SHP77 (cell line): Measurements from ENCODE around the gene EFCC1.

Experiments
- DNase-seq, 2 experiments: peaks; one replicate each; lab custom pipeline; 2025; lab: John Stamatoyannopoulos, UW

The EFCC1 gene

DNA sequence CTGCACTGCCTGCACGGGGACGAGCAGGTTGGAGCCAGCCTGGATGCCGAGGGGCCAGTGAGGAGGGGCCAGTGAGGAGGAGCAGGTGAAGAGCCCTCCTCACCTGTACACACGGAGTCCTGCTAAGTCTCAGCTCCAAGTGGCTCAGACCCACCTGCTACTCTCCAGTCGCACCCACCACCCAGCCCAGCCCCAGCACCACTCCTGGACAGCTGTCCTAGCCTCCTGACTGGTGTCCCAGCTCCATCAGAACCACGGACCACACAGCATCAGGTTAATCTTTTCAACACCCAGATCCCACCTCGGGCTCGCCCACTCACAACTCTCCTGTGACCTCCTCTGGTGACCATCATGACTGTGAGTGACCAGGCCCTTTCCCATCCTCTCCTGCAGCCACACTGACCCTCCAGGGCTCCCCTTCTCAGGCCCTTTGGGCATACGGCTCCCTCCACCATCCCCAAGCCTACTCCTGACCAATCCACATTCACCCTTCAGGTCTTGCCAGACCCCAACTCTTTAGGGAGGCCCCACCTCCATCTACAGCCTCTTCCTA, 13.8 kb downstream of the EFCC1 start:
- DNase-seq, result no peak

DNA sequence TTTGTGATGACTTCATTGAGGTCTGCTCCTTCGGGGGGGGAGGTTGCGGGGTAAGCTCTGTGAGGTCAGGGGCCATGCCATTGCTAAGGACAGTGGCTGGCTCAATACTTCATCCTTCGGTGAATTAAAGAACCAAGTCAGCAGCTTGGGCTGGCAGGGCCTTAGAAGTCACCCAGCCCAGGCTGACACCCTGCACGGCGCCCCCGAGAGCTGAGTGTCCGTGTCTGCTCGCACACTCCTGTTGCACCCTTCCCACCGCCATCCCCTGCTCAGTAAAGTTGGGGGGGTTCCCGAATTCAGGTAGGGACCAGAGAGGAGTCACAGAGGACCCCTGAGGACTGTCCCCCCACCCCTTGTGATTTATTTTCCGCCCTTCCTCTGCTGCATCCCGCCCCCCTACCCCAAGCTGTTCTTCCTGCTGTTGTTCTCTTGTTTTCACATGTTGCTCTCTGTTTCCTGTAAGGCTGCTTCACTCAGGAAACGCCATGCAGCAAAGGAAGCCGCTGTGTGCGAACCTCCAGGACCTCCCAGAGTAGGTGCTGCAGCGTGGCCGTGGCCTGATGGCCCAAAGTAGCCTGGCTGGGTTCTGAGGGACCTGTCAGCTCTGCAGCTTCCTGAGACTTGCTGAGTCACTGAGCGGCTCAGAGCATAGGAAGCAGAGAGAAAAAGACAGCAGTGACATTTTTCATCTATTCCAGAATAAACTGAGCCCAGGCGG, 14.4 kb downstream of the EFCC1 start:
- DNase-seq, result no peak

DNA sequence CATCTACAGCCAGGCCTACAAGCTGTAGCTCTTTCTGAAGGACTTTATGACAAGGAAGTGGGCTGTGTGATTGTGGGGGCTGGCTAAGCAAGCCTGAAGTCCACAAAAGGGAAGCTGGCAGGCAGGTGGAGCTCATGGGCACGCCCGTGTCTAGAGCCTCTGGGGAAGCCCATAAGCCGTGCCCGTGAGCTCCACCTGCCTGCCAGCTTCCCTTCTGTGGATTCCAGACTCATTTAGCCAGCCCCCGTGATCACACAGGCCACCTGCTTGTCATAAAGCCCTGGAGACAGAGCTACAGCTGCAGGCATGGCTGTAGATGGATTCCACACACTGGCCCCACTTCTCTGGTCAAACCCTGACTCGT, 15.2 kb downstream of the EFCC1 start:
- DNase-seq, result peak; percentile 94 to 97

DNA sequence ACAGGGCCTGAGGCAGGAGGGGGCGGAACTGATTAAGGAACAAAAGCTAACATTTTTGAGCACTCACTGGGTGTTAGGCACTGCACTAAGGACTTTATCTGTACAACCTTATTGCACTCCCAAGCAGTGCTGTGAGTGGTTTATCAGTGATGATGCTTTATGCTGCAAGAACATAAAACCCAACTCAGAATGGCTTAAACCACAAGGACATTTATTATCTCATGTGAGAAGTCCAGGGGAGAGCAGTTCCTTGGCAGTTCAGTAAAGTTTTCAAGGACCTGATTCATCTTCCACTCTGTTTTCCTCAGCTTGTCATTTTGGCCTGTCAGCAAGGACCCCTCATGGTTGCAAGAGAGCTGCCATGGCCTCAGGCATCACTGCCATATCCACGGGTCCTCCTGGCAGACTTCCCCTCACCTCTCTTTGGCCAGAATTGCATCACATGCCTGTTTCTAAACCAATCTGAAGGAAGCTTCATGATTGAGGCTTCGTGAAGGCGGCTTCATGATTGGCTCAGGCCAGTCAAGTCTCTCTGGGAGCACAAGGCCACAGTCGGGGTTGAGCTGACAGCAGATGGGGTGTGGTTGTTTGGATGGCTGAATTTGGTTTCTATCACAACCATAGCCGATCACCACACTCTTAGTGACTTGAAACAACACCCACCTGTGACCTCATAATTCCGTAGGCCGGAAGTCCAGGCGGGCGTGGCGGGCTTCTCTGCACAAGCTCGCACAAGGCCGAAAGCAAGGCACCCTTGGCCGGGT, 15.8 kb downstream of the EFCC1 start:
- no peak for DNase-seq

DNA sequence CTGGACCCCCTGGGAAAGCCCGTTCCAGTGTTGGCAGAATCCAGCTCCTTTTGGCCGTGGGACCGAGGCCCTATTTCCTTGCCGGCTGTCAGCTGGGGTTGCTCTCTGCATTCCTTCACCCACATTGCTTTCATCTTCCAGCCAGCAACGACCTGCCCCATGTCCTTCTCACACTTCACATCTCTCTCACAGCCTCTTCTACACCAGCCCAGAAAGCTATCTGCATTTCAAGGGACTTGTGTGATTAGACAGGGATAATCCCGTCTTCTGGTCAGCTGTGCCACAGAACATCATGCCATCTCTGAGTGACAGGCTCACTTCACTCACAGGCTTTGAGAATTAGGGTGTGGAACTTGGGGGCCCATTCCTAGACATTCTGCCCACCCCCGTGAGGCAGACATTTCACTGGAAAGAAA, 16.4 kb downstream of the EFCC1 start:
- DNase-seq, result no peak

DNA sequence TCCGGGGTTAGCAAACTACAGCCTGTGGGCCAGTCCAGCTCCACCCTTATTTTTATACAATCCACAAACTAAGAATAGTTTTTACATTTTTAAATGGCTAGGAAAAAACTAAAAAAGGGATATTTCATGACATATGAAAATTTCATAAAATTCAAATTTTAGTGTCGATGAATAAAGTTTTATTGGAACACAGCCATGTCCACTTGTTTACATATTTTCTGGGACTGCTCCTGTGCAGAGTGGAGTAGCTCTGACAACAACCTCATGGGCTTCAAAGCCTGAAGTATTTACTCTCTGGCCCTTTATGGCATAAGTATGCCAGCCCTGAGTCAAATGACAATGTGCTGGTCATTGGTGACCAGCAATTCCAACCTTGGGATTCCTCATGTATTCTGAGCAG, 17.2 kb downstream of the EFCC1 start:
- DNase-seq, result no peak

GRCh38 chr3:129018751-129019150, 17.6 kb downstream of the EFCC1 start:
- no peak for DNase-seq

DNA sequence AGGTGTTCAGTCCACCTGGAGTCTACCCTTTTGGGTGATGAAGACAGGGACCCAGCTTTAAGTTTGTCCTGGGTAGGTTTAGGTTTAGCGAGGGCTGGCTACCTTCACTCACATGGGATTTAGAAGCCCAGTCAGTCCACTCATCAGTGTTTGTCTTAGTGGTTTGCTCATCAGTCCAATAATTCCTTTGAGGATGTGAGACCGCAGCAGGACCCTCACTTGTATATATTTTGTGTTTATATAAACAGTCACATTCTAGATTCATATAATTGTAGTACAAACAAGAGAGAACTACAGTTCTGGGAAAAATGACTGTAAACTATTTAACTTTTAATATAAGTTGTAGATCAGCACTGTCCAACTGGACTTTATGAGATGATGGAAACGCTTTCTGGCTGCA, 18.2 kb downstream of the EFCC1 start:
- DNase-seq, result no peak

GRCh38 chr3:129020691-129021090, 19.6 kb downstream of the EFCC1 start:
- no peak for DNase-seq

- DNase-seq, result no peak
Observed at GRCh38 chr3:129021140-129021551, 20.0 kb downstream of the EFCC1 start.

DNA sequence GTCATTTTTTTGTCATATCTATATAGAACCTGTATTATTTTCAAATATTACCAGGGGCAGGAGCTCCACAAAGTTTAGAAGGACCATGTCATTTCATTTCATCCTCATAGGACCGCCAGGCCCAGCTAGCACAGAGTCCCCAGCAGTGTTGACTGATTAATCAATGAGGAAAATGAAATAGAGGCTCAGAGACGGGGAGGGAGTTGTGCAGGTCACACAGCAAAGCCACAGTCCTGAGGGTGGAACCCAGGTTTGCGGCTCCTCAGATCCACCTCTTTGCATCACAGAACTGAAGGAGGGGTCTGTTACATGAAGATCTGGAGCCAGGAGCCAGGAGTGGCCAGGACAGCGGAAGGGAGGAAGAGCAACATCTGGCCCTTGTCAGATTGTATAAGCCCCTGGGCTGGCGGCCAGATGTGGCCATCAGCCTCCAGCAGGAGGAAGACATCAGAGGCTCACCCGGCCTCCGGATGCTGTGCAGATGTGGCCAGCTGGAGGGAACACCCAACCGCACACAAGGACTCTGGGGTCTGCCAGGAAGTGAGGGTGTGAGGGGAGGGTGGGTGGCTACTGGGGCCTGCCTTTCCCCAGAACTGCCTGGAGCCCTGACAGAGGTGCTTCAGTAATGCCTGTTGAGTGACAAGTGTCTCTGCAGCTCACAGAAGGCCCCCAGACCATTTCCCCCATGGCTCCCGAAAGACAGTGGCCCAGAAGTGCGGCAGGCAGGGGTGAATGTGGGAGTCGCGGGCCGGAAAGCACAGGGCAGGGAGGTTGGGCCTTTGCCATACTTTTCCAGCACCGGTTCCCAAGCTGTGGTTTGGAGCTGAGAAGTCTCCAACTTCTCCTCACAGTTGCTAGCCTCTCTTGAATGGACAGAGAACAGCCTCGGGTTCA, 21.3 kb downstream of the EFCC1 start:
- no peak for DNase-seq

- DNase-seq, result no peak
Observed at GRCh38 chr3:129023008-129023358, 21.9 kb downstream of the EFCC1 start.

- no peak for DNase-seq
Observed at GRCh38 chr3:129023909-129024308, 22.8 kb downstream of the EFCC1 start.

GRCh38 chr3:129025108-129025507, 24.0 kb downstream of the EFCC1 start:
- DNase-seq, result no peak

DNA sequence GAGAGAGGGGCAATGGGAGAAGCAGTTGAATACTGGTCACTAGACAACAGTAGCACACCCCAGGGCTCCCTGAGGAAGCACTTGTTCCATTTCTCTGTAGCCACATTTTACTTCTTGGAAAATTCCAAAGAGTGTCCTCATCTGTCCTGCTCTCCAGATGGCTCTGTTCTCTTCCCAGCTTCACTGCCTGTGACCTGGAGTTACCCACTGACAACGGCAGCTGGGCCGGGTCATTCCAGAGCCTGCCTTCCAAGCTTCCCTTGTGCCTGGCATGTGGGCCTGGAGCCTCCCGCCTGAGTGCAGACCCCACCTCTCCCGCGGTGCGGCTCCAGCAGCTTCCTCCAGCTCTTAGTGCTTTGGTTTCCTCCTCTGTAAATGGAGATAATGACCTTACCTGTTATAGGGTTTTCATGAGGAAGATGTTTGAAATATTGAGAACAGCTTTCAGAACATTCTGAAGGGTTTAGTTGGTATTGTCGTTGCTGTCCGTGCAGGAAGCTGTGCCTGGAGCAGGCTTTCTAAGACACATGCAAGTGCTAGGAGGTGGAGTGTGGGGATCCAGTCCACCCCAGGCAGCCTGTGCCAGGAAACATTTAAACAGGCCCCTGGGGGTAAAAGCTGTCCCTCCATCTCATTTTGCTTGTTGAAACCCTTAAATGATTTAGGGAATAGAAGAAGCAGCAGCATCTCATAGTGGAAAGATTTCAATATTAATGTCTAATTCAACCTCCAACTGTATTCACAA, 24.8 kb downstream of the EFCC1 start:
- no peak for DNase-seq

DNA sequence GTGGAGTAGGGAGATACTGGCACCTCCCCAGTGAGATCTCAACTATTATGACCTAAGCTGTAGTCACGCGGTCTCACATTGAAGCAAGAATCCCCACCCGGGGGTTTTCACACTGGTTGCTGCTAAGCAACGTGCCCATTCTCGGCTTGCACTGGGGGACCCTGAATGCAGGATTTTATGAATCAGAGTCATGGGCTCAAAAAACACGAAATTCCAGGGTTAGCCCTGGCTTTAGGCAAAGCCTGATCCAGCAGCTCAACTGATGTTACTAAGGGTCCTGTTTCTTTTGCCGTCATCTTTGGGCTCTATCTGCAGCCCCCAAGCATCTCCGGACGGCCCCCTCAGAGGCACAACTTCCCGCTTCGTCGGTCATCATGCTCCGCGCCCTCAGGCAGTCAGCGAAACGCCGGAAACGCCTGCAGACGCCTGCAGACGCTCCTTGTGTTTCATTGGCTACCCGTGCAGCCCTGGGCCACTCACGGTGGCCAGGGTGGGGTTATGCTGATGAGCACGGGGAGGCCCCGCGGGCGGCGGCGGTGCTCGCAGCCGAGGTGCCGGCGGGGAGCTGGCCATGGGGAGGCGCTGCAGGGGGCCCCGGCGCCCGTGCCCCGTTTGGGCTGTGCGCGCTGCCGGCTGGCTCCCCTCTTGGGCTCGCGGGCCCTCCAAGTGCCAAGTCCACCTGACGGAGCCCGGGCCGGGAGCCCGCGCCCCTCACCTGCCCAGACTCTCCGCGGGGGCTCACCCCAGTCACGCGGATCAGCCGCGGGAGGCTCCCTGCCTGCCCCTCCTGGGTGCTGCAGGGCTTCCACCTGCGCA, 25.8 kb downstream of the EFCC1 start:
- peak; percentile 78 for DNase-seq

GRCh38 chr3:129027544-129027880, 26.4 kb downstream of the EFCC1 start:
- no peak for DNase-seq

GRCh38 chr3:129028866-129029265, 27.8 kb downstream of the EFCC1 start:
- DNase-seq, result no peak

GRCh38 chr3:129030611-129031010, 29.5 kb downstream of the EFCC1 start:
- no peak for DNase-seq

DNA sequence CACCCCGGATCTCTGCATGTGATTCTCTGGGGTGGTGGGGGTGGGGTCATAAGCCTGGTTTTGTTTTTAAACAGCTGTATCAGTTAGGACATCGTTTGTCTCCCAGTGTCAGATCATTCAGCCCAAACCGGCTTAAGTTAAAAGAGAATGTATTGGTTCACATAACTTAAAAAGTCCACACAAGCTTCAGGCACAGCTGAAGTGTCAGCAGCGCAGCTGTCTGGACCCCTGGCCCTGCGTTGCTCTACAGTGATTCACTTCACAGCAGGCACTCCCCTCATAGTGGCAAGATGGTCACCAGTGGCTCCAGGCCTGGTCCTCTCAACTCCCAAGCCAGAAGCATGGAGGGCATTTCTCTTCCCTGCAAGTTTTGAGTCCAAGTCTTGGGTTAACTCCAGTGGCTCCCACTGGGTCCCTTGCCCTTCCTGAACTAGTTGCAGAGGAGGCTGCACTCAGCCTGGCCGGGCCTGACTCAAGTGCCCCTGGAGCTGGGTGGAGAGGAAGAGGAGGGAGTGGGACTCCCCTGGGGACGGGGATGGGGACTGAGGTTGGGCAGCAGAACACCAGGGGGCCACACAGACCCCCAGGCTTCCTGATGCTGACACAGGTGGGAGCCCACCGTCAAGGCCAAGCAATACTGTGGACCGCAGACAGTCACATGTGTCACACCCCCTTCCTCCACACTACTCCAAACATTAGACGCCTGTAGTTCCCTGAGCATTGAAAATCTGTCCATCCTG, 30.5 kb downstream of the EFCC1 start:
- no peak for DNase-seq
